Breast epithelium (tissue), 3 donors: ENCODE measurements around the gene KPNA4.

Experiments used
- CTCF ChIP-seq, 3 donors: fragments of 450-650 bp; IDR thresholded peaks; one replicate each; pipeline ENCODE4 v1.5.1; 2016 to 2017; ENCODE audit warnings: antibody characterized with exemption in 3 of 3, mild to moderate bottlenecking in 3 of 3, moderate library complexity in 3 of 3
- POLR2AphosphoS5 ChIP-seq, 3 donors: sonication (generic); formaldehyde crosslinking; IDR thresholded peaks; one replicate each; pipeline ENCODE4 v1.6.1; 2017; ENCODE audit warnings: antibody characterized with exemption in 3 of 3

GRCh38 chr3:160566499-160566898, 1.1 kb upstream of the KPNA4 start:
- TF ChIP-seq CTCF (IDR thresholded peaks at IDR 0.05) (no peak), POLR2AphosphoS5 (IDR thresholded peaks at IDR 0.05) (no peak)
